Progenitor cell of endocrine pancreas (in vitro differentiated cells): ENCODE results near the gene TUBGCP2. TPM values are rescaled to one million over a fixed set of nuclear protein-coding genes. Genes with fewer than 3 reads are reported as not detected.

Experiments
- DNase-seq: peaks from one replicate; pipeline ENCODE4 v3.0.0; 2021; ENCODE audit warnings: low spot score; ENCODE audit not compliant: unreplicated experiment
- H3K27ac Mint-ChIP-seq: 2 replicates; pipeline ENCODE4 v1.8.0; 2021; ENCODE audit warnings: mild to moderate bottlenecking, moderate library complexity, mixed read lengths
- H3K27me3 Mint-ChIP-seq: 2 replicates; pipeline ENCODE4 v1.8.0; 2021; ENCODE audit warnings: mixed read lengths
- H3K36me3 Mint-ChIP-seq: 2 replicates; pipeline ENCODE4 v1.8.0; 2022; ENCODE audit warnings: mixed read lengths; ENCODE audit not compliant: insufficient read depth
- H3K4me1 Mint-ChIP-seq: 2 replicates; pipeline ENCODE4 v1.8.0; 2021; ENCODE audit warnings: low read depth, mixed read lengths
- H3K4me3 Mint-ChIP-seq: 2 replicates; pipeline ENCODE4 v1.8.0; 2021; ENCODE audit warnings: low read depth, mild to moderate bottlenecking, moderate library complexity, mixed read lengths
- H3K9me3 Mint-ChIP-seq: 2 replicates; pipeline ENCODE4 v1.8.0; 2021; ENCODE audit warnings: low read depth, mixed read lengths
- CTCF ChIP-seq: fragments of 200-600 bp; sonication (generic); IDR thresholded peaks from one replicate; pipeline ENCODE4 v1.5.0; 2021; ENCODE audit warnings: antibody characterized with exemption, mild to moderate bottlenecking; ENCODE audit not compliant: unreplicated experiment
- total RNA-seq: library from RNA; stranded (reverse); gene quantifications from 2 replicates; pipeline ENCODE4 v1.2.1, GENCODE V29; 2021

Gene TUBGCP2
- total RNA-seq, 1 donor from 2014 or later = 77.0 TPM

GRCh38 chr10:133275684-133276092 is 33.0 kb downstream of the TUBGCP2 start:
- Mint-ChIP-seq H3K27me3 (no peaks in the 10 kb centered on the region), H3K9me3 (no peaks in the 10 kb centered on the region), H3K4me1 (peaks cover 24% of the 10 kb centered on the region), H3K4me3 (peak overlapping the region; percentile 31), H3K36me3 (no peaks in the 10 kb centered on the region), H3K27ac (no peak overlapping the region)
- no peak for DNase-seq
- TF ChIP-seq CTCF = no peak

- Mint-ChIP-seq H3K27me3 (no peaks in the 10 kb centered on the region), H3K9me3 (no peaks in the 10 kb centered on the region), H3K27ac (no peak overlapping the region), H3K4me1 (peaks cover 24% of the 10 kb centered on the region), H3K4me3 (no peak overlapping the region), H3K36me3 (no peaks in the 10 kb centered on the region)
- no peak for DNase-seq
- no peak for TF ChIP-seq CTCF
These were observed 33.7 kb downstream of the TUBGCP2 start for GRCh38 chr10:133274751-133275683.

- Mint-ChIP-seq H3K27me3 (no peaks in the 10 kb centered on the region), H3K4me3 (no peak overlapping the region), H3K27ac (no peak overlapping the region), H3K4me1 (peaks cover 19% of the 10 kb centered on the region), H3K36me3 (no peaks in the 10 kb centered on the region), H3K9me3 (no peaks in the 10 kb centered on the region)
- DNase-seq = no peak
- no peak for TF ChIP-seq CTCF
These were observed 35.0 kb downstream of the TUBGCP2 start for GRCh38 chr10:133273534-133274143.

GRCh38 chr10:133272964-133273420 is 35.7 kb downstream of the TUBGCP2 start:
- no peak for DNase-seq
- no peak for TF ChIP-seq CTCF
- Mint-ChIP-seq H3K9me3 (no peaks in the 10 kb centered on the region), H3K4me3 (no peak overlapping the region), H3K27me3 (no peaks in the 10 kb centered on the region), H3K36me3 (no peaks in the 10 kb centered on the region), H3K4me1 (peaks cover 12% of the 10 kb centered on the region), H3K27ac (no peak overlapping the region)

- DNase-seq = no peak
- Mint-ChIP-seq H3K27ac (no peak overlapping the region), H3K4me3 (no peak overlapping the region), H3K36me3 (no peaks in the 10 kb centered on the region), H3K27me3 (no peaks in the 10 kb centered on the region), H3K9me3 (no peaks in the 10 kb centered on the region), H3K4me1 (peaks cover 7% of the 10 kb centered on the region)
- TF ChIP-seq CTCF = no peak
These were observed 36.2 kb downstream of the TUBGCP2 start for GRCh38 chr10:133272301-133272963.
